GM19099 (cell line): ENCODE results near the gene NT5DC4.

ENCODE experiments used
- POLR2A ChIP-seq: IDR thresholded peaks from 3 replicates; pipeline ENCODE4 v1.6.1; 2011; ENCODE audit warnings: low read depth; ENCODE audit not compliant: insufficient read length; ENCODE audit errors: extremely low read depth

The NT5DC4 gene

DNA sequence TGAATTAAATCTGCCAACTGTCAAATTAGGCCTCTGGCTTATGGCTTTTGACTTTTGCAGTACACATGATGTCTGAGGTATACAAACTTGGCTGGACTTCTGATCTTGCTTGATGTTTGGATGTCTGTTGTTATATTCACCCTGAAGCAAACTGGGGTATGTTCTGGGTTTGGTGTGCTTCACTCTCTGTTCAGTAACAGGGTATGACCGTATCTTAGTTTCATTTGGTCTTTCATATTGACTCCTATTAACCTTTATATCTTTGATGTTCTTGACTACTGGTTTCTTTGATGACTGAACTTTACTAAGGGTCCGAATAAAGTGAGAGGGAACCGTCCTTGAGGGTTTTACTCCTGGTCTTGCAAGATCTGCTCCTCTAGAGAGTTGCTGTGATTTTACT is 35.4 kb downstream of the NT5DC4 start:
- no peak for TF ChIP-seq POLR2A

GRCh38 chr2:112757265-112757664 is 36.4 kb downstream of the NT5DC4 start:
- TF ChIP-seq POLR2A: no peak

GRCh38 chr2:112758711-112759110 is 37.9 kb downstream of the NT5DC4 start:
- TF ChIP-seq POLR2A: no peak

- no peak for TF ChIP-seq POLR2A
These were observed 39.3 kb downstream of the NT5DC4 start for GRCh38 chr2:112760149-112760548.

GRCh38 chr2:112762276-112762675 is 41.5 kb downstream of the NT5DC4 start:
- no peak for TF ChIP-seq POLR2A

GRCh38 chr2:112764071-112765044 is 43.5 kb downstream of the NT5DC4 start, which contains the start of gene CKAP2L:
Gene CKAP2L, minus strand, starts transcription at chr2:112764609. Its CDS starts 11 bp downstream, at chr2:112764598.
- TF ChIP-seq POLR2A: peak; percentile 44

DNA sequence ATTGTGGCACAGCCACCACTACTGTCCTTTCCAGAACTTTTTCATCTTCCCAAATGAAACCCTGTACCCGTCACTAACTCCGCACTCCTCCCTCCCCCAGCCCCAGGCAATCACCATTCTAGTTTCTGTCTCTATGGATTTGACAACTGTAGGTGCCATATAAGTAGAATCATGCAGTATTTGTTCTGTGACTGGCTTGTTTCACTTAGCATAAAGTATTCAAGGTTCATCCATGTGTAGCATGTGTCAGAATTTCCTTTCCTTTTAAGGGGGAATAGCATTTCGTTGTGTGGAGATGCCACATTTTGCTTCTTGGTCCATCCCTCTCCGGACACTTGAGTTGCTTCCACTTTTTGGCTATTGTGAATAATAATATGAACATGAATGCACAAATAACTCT is 44.4 kb downstream of the NT5DC4 start:
- TF ChIP-seq POLR2A: no peak

GRCh38 chr2:112767693-112768330 is 47.0 kb downstream of the NT5DC4 start:
- no peak for TF ChIP-seq POLR2A

DNA sequence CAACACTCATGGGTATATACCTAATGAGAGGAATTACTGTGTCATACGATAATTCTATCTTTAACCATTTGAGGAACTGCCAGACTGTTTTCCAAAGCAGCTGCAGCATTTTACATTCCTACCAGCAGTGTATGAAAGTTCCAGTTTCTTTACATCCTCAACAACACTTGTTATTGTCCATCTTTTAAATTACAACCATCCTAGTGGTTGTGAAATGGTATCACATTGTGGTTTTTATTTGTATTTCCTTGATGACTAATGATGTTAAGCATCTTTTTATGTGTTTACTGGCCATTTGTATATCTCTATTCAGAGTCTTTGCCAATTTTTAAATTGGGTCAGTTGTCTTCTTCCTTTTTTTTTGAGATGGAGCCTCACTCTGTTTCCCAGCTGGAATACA is 47.6 kb downstream of the NT5DC4 start:
- TF ChIP-seq POLR2A: no peak

DNA sequence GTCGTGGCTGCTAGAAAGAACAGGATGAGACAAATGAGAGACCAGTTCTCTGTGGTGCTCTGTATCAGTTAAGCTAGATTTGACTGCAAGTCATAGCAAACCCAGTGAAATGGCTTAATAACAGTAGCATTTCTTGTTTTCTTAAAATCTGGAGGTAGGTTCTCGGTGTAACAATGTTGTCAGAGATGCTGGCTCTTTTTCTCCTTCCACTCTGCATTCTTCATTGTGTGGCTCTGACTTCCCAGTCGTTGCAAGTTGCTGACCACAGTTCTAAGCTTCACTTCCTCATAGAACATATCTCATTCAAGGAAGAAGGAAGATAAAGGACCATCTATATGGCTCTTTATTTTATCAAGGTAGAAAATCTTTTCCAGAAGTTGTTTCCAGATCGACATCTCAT is 51.5 kb downstream of the NT5DC4 start:
- no peak for TF ChIP-seq POLR2A

DNA sequence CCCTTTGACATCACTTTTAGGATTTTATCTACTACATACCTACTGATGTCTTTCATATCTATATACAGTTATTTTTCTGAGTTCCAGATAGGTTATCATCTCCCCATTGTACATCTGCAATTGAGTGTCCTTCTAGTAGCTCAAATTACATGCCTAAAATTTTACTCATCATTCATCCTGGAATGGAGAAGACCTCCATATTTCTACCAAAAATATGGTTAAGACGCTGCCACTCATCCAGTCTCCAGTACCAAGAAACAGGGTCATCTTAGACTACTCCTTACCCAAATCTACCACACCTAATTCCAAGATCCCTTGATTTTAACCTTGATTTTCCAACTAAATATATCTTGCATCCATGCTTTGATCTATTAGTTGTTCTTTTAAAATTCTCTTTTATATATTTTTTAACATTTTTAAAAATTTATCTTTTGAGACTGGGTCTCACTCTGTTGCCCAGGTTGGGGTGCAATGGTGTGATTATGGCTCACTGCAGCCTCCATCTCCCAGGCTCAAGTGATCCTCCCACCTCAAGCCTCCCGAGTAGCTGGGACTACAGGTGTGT is 52.2 kb downstream of the NT5DC4 start:
- TF ChIP-seq POLR2A: no peak

DNA sequence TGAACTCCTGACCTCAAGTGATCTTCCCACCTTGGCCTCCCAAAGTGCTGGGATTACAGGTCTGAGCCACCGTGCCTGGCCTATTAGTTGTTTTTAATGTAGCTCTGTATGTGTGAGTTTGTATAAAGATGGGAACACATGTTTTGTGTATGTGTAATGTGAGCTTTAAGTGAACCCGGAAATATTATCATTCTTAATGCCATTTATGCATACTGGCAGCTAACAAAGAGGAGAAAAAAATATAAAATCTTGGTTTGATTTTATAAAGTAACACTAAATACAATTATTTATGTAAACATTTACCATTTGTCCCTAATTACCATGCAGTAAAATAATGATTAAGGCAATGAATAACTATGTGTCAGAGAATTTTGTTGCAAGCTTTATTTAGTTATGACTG is 52.7 kb downstream of the NT5DC4 start:
- no peak for TF ChIP-seq POLR2A

- no peak for TF ChIP-seq POLR2A
These were observed 53.9 kb downstream of the NT5DC4 start for GRCh38 chr2:112774536-112775285.

GRCh38 chr2:112776113-112776512 is 55.3 kb downstream of the NT5DC4 start:
- TF ChIP-seq POLR2A: no peak

DNA sequence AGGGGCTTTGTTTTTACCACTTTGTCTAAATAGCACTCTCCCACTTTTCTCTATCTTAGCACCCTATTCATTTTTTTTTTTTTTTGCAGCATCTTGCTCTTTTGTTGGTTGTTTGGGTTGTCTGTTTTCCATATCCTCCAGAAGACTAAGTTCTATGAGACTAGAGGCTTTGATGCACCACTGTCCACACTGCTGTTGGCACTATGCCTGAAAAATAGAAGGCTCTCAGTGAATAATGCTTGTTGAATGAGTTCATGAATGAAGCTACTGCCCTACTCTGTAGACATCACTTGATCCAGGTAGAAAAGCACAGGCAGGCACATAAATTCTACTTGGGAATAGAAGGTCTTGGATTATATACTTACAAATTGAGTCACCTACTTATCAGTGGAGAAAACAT is 56.2 kb downstream of the NT5DC4 start:
- no peak for TF ChIP-seq POLR2A
